HEK293 (cell line): Measurements from ENCODE around the gene PID1.

ENCODE experiments used
- CTCF ChIA-PET: fragments of 350-600 bp; formaldehyde crosslinking; extraction: SDS; loops from one replicate; lab custom pipeline; 2021; ENCODE audit warnings: antibody characterized with exemption; lab: Yijun Ruan, JAX
- POLR2A ChIA-PET: fragments of 300-600 bp; formaldehyde crosslinking; extraction: SDS; loops from one replicate; lab custom pipeline; 2020; ENCODE audit warnings: antibody characterized with exemption, inconsistent platforms; lab: Yijun Ruan, JAX
- H3K27ac ChIP-seq: fragments of 200-500 bp; sonication (Bioruptor generic); 2 replicates; pipeline ENCODE4 v1.5.1; 2014; ENCODE audit warnings: low read depth, low read length, control low read depth, inconsistent platforms; ENCODE audit errors: extremely low read depth
- H3K36me3 ChIP-seq, 2 experiments: fragments of 200-500 bp in 1 of 2; sonication (Bioruptor generic) in 1 of 2; 1 replicate in 1 of 2; 2 replicates in 1 of 2; pipeline ENCODE4 v1.5.1; 2014 to 2017; ENCODE audit warnings: inconsistent platforms in 2 of 2, low read length in 2 of 2; ENCODE audit not compliant: control insufficient read depth in 2 of 2, insufficient read depth in 1 of 2
- H3K4me1 ChIP-seq: fragments of 200-500 bp; sonication (Bioruptor generic); 2 replicates; pipeline ENCODE4 v1.5.1; 2014; ENCODE audit warnings: mild to moderate bottlenecking, low read length, inconsistent platforms; ENCODE audit not compliant: control insufficient read depth, insufficient read depth
- H3K4me3 ChIP-seq: 2 replicates; pipeline ENCODE4 v1.5.1; 2011; ENCODE audit warnings: low read depth, mild to moderate bottlenecking, control low read depth, low read length, moderate library complexity
- H3K9me3 ChIP-seq: fragments of 200-500 bp; sonication (Bioruptor generic); 2 replicates; pipeline ENCODE4 v1.5.1; 2014; ENCODE audit warnings: low read depth, low read length, inconsistent platforms; ENCODE audit not compliant: control insufficient read depth, insufficient read depth
- GLIS1 ChIP-seq: fragments of 450-650 bp; formaldehyde crosslinking; IDR thresholded peaks from 2 replicates; pipeline ENCODE4 v1.5.1; 2016; ENCODE audit warnings: missing biosample characterization, missing genetic modification characterization
- KLF16 ChIP-seq: fragments of 450-650 bp; formaldehyde crosslinking; IDR thresholded peaks from 2 replicates; pipeline ENCODE4 v1.5.1; 2017; ENCODE audit warnings: missing biosample characterization, missing genetic modification characterization
- MZF1 ChIP-seq: fragments of 450-650 bp; formaldehyde crosslinking; IDR thresholded peaks from 2 replicates; pipeline ENCODE4 v1.5.1; 2017; ENCODE audit warnings: missing biosample characterization, missing genetic modification characterization, borderline replicate concordance
- REST ChIP-seq: fragments of 450-650 bp; formaldehyde crosslinking; IDR thresholded peaks from 2 replicates; pipeline ENCODE4 v1.5.1; 2016; ENCODE audit warnings: missing biosample characterization, missing genetic modification characterization
- SCRT1 ChIP-seq: fragments of 450-650 bp; formaldehyde crosslinking; IDR thresholded peaks from 2 replicates; pipeline ENCODE4 v1.5.1; 2016; ENCODE audit warnings: missing biosample characterization, missing genetic modification characterization, borderline replicate concordance
- TCF7L2 ChIP-seq: IDR thresholded peaks from 2 replicates; pipeline ENCODE4 v1.6.1; 2011; ENCODE audit warnings: low read depth, mild to moderate bottlenecking, inconsistent platforms, low read length, moderate library complexity, borderline replicate concordance
- ZBTB21 ChIP-seq: fragments of 450-650 bp; formaldehyde crosslinking; IDR thresholded peaks from 2 replicates; pipeline ENCODE4 v1.5.1; 2017; ENCODE audit warnings: missing biosample characterization, missing genetic modification characterization
- ZFHX2 ChIP-seq: fragments of 450-650 bp; formaldehyde crosslinking; conservative IDR thresholded peaks from 2 replicates; pipeline ENCODE4 v1.5.1; 2016; ENCODE audit warnings: missing biosample characterization, missing genetic modification characterization
- ZFP41 ChIP-seq: fragments of 450-650 bp; formaldehyde crosslinking; IDR thresholded peaks from 2 replicates; pipeline ENCODE4 v1.5.1; 2016; ENCODE audit warnings: missing biosample characterization, missing genetic modification characterization, borderline replicate concordance
- ZFP69B ChIP-seq: fragments of 450-650 bp; formaldehyde crosslinking; IDR thresholded peaks from 2 replicates; pipeline ENCODE4 v1.5.1; 2016; ENCODE audit warnings: missing biosample characterization, missing genetic modification characterization
- ZIC2 ChIP-seq: fragments of 450-650 bp; formaldehyde crosslinking; IDR thresholded peaks from 2 replicates; pipeline ENCODE4 v1.5.1; 2016; ENCODE audit warnings: missing biosample characterization, missing genetic modification characterization
- ZNF121 ChIP-seq: fragments of 450-650 bp; formaldehyde crosslinking; IDR thresholded peaks from 2 replicates; pipeline ENCODE4 v1.5.1; 2016; ENCODE audit warnings: missing biosample characterization, missing genetic modification characterization
- ZNF146 ChIP-seq: fragments of 450-650 bp; formaldehyde crosslinking; IDR thresholded peaks from 2 replicates; pipeline ENCODE4 v1.5.1; 2016; ENCODE audit warnings: missing biosample characterization, missing genetic modification characterization
- ZNF157 ChIP-seq: fragments of 450-650 bp; formaldehyde crosslinking; IDR thresholded peaks from 2 replicates; pipeline ENCODE4 v1.5.1; 2016; ENCODE audit warnings: missing biosample characterization, missing genetic modification characterization
- ZNF16 ChIP-seq: fragments of 450-650 bp; formaldehyde crosslinking; IDR thresholded peaks from 2 replicates; pipeline ENCODE4 v1.5.1; 2016; ENCODE audit warnings: low read depth, missing biosample characterization, missing genetic modification characterization
- ZNF169 ChIP-seq: fragments of 450-650 bp; formaldehyde crosslinking; IDR thresholded peaks from 2 replicates; pipeline ENCODE4 v1.5.1; 2016; ENCODE audit warnings: missing biosample characterization, missing genetic modification characterization
- ZNF248 ChIP-seq: fragments of 450-650 bp; formaldehyde crosslinking; IDR thresholded peaks from 2 replicates; pipeline ENCODE4 v1.5.1; 2017; ENCODE audit warnings: missing biosample characterization, missing genetic modification characterization
- ZNF280C ChIP-seq: fragments of 450-650 bp; formaldehyde crosslinking; IDR thresholded peaks from 2 replicates; pipeline ENCODE4 v1.5.1; 2016; ENCODE audit warnings: missing biosample characterization, missing genetic modification characterization
- ZNF302 ChIP-seq: fragments of 450-650 bp; formaldehyde crosslinking; IDR thresholded peaks from 2 replicates; pipeline ENCODE4 v1.5.1; 2016; ENCODE audit warnings: missing biosample characterization, missing genetic modification characterization, low read depth
- ZNF311 ChIP-seq: fragments of 450-650 bp; formaldehyde crosslinking; IDR thresholded peaks from 2 replicates; pipeline ENCODE4 v1.5.1; 2017; ENCODE audit warnings: missing biosample characterization, missing genetic modification characterization, borderline replicate concordance
- ZNF366 ChIP-seq: fragments of 450-650 bp; formaldehyde crosslinking; conservative IDR thresholded peaks from 2 replicates; pipeline ENCODE4 v1.5.1; 2016; ENCODE audit warnings: missing biosample characterization, missing genetic modification characterization
- ZNF513 ChIP-seq: fragments of 450-650 bp; IDR thresholded peaks from 2 replicates; pipeline ENCODE4 v1.5.1; 2018; ENCODE audit warnings: missing biosample characterization, missing genetic modification characterization
- ZNF514 ChIP-seq: fragments of 450-650 bp; formaldehyde crosslinking; IDR thresholded peaks from 2 replicates; pipeline ENCODE4 v1.5.1; 2016; ENCODE audit warnings: missing biosample characterization, missing genetic modification characterization
- ZNF530 ChIP-seq: fragments of 450-650 bp; formaldehyde crosslinking; IDR thresholded peaks from 2 replicates; pipeline ENCODE4 v1.5.1; 2016; ENCODE audit warnings: low read depth, missing biosample characterization, missing genetic modification characterization
- ZNF555 ChIP-seq: fragments of 450-650 bp; formaldehyde crosslinking; conservative IDR thresholded peaks from 2 replicates; pipeline ENCODE4 v1.5.1; 2017; ENCODE audit warnings: missing biosample characterization, mild to moderate bottlenecking, missing genetic modification characterization, inconsistent platforms
- ZNF560 ChIP-seq: fragments of 450-650 bp; formaldehyde crosslinking; IDR thresholded peaks from 2 replicates; pipeline ENCODE4 v1.5.1; 2017; ENCODE audit warnings: missing biosample characterization, missing genetic modification characterization, borderline replicate concordance
- ZNF561 ChIP-seq: fragments of 450-650 bp; IDR thresholded peaks from 2 replicates; pipeline ENCODE4 v1.5.1; 2018; ENCODE audit warnings: missing biosample characterization, missing genetic modification characterization, borderline replicate concordance
- ZNF626 ChIP-seq: fragments of 450-650 bp; sonication (Bioruptor Pico); formaldehyde crosslinking; IDR thresholded peaks from 2 replicates; pipeline ENCODE4 v1.5.1; 2018; ENCODE audit warnings: missing biosample characterization, missing genetic modification characterization, inconsistent platforms
- ZNF76 ChIP-seq: fragments of 450-650 bp; formaldehyde crosslinking; IDR thresholded peaks from 2 replicates; pipeline ENCODE4; 2016; ENCODE audit warnings: low read depth, missing biosample characterization, missing genetic modification characterization, borderline replicate concordance
- ZNF776 ChIP-seq: fragments of 450-650 bp; formaldehyde crosslinking; IDR thresholded peaks from 2 replicates; pipeline ENCODE4 v1.5.0; 2017; ENCODE audit warnings: missing biosample characterization, missing genetic modification characterization, borderline replicate concordance

The PID1 gene

GRCh38 chr2:229022652-229023051 is 248.4 kb downstream of the PID1 start (continued):
- no peak for TF ChIP-seq ZNF121 (tag by site-specific recombination)
- TF ChIP-seq TCF7L2, result no peak
- TF ChIP-seq ZFP69B (tag by site-specific recombination), result no peak
- no peak for TF ChIP-seq ZNF302 (tag by site-specific recombination)

- H3K4me3 ChIP-seq, result no peak overlapping the region
- CTCF ChIA-PET, result no interaction called here
- no peak for TF ChIP-seq ZNF513 (tag by site-specific recombination)
- TF ChIP-seq REST (tag by site-specific recombination), result no peak
- no peak for TF ChIP-seq ZNF76 (tag by site-specific recombination)
- TF ChIP-seq ZFHX2 (tag by site-specific recombination), result no peak
- TF ChIP-seq ZNF555 (tag by site-specific recombination), result no peak
- TF ChIP-seq ZNF157 (tag by site-specific recombination), result no peak
- no peak for TF ChIP-seq ZNF626 (tag by site-specific recombination)
- no peak for TF ChIP-seq KLF16 (tag by site-specific recombination)
- no peak for TF ChIP-seq ZNF561 (tag by site-specific recombination)
- TF ChIP-seq ZIC2 (tag by site-specific recombination), result no peak
These were observed 249.0 kb downstream of the PID1 start for GRCh38 chr2:229022071-229022470.

GRCh38 chr2:229009816-229010215 is 261.3 kb downstream of the PID1 start:
- Histone ChIP-seq H3K27ac (no peak overlapping the region), H3K4me1 (no peaks in the 10 kb centered on the region), H3K4me3 (no peak overlapping the region), H3K36me3 (no peaks in the 10 kb centered on the region), H3K9me3 (no peaks in the 10 kb centered on the region)
- POLR2A ChIA-PET, result no interaction called here
- CTCF ChIA-PET, result no interaction called here
- no peak for TF ChIP-seq ZFP41 (tag by site-specific recombination)
- no peak for TF ChIP-seq ZNF530
- no peak for TF ChIP-seq ZNF560 (tag by site-specific recombination)
- TF ChIP-seq ZNF366, result no peak
- TF ChIP-seq ZNF248, result no peak
- no peak for TF ChIP-seq ZNF16 (tag by site-specific recombination)
- TF ChIP-seq ZNF514 (tag by site-specific recombination), result no peak
- TF ChIP-seq ZNF280C (tag by site-specific recombination), result no peak
- no peak for TF ChIP-seq ZNF169
- TF ChIP-seq ZNF311 (tag by site-specific recombination), result no peak
- TF ChIP-seq ZNF146 (tag by site-specific recombination), result no peak
- TF ChIP-seq MZF1, result no peak
- no peak for TF ChIP-seq ZNF776 (tag by site-specific recombination)
- no peak for TF ChIP-seq ZBTB21 (tag by site-specific recombination)
- no peak for TF ChIP-seq SCRT1
- no peak for TF ChIP-seq GLIS1 (tag by site-specific recombination)

More at GRCh38 chr2:229022071-229022470, 249.0 kb downstream of the PID1 start:
- Histone ChIP-seq H3K27ac (no peak overlapping the region), H3K4me1 (no peaks in the 10 kb centered on the region), H3K36me3 (no peaks in the 10 kb centered on the region), H3K9me3 (no peaks in the 10 kb centered on the region)
- POLR2A ChIA-PET, result no interaction called here
